Stomach (tissue), 9 donors: ENCODE data around the gene STX2. TPM values are rescaled to one million over a fixed set of nuclear protein-coding genes. Genes with fewer than 3 reads are reported as not detected.

Source experiments
- DNase-seq, 2 donors: peaks; one replicate each; pipeline versions ENCODE4 v3.0.0 to v3.0.0-alpha.2; 2013 to 2019
- H3K27ac ChIP-seq, 5 donors: fragments of 200-600 bp in 4 of 5; sonication (generic) in 4 of 5; one replicate each; pipeline ENCODE4 v1.5.1; 2013 to 2019; ENCODE audit warnings: mild to moderate bottlenecking in 1 of 5, moderate library complexity in 1 of 5
- H3K27me3 ChIP-seq, 3 donors: fragments of 200-600 bp; sonication (generic); one replicate each; pipeline ENCODE4 v1.5.1; 2017 to 2019; ENCODE audit warnings: mixed run types in 1 of 3
- H3K36me3 ChIP-seq, 4 donors: fragments of 200-600 bp; sonication (generic); 1 replicate in 3 of 4; 2 replicates in 1 of 4; pipeline ENCODE4 v1.5.1; 2016 to 2019
- H3K4me1 ChIP-seq, 4 donors: fragments of 200-600 bp; sonication (generic); one replicate each; pipeline ENCODE4 v1.5.1; 2016 to 2019
- H3K4me3 ChIP-seq, 4 donors: fragments of 200-600 bp; sonication (generic) in 3 of 4; one replicate each; pipeline ENCODE4 v1.5.1; 2016 to 2019; ENCODE audit warnings: mild to moderate bottlenecking in 1 of 4
- H3K9me3 ChIP-seq, 4 donors: fragments of 200-600 bp; sonication (generic); one replicate each; pipeline ENCODE4 v1.5.1; 2016 to 2019
- CTCF ChIP-seq, 7 experiments: fragments of 450-650 bp in 4 of 7; fragments of 200-600 bp in 3 of 7; sonication (generic) in 3 of 7; IDR thresholded peaks; one replicate each; pipeline ENCODE4 v1.5.1; 2016 to 2019; ENCODE audit warnings: antibody characterized with exemption in 7 of 7, control low read depth in 2 of 7, mild to moderate bottlenecking in 1 of 7
- EP300 ChIP-seq: sonication (generic); formaldehyde crosslinking; IDR thresholded peaks from one replicate; pipeline ENCODE4 v1.6.1; 2017; ENCODE audit warnings: antibody characterized with exemption
- POLR2A ChIP-seq, 4 donors: fragments of 450-650 bp; IDR thresholded peaks; one replicate each; pipeline ENCODE4 v1.6.1; 2016; ENCODE audit warnings: antibody characterized with exemption in 4 of 4, control low read depth in 2 of 4, mild to moderate bottlenecking in 1 of 4, moderate library complexity in 1 of 4
- POLR2AphosphoS5 ChIP-seq, 3 donors: sonication (generic); formaldehyde crosslinking; IDR thresholded peaks; one replicate each; pipeline ENCODE4 v1.6.1; 2016; ENCODE audit warnings: antibody characterized with exemption in 3 of 3
- WGBS, 5 donors: extraction: QIAGEN DNeasy Blood & Tissue Kit in 3 of 5; methylation state at CpG; one replicate each; pipeline versions ENCODE4 v1.1.5 to v1.1.7; 2013 to 2018; 5-methylcytosine and 5-hydroxymethylcytosine counted together
- intact Hi-C: fragments of 100-400 bp; cut with DNase I; formaldehyde crosslinking; loops from one replicate; pipeline ENCODE4 v1.15.1; 2023; ENCODE audit warnings: low total_unique reads
- polyA plus RNA-seq, 3 donors: library from polyadenylated mRNA; stranded (reverse); fragments of 200-250 nt; gene quantifications; one replicate each; pipeline ENCODE4 v1.2.3, GENCODE V29; 2013
- small RNA-seq, 4 donors: library from RNA; depleted of rRNA; stranded (forward); fragments of <200 nt; gene quantifications; one replicate each; pipeline ENCODE3, GENCODE V24; 2016
- total RNA-seq, 5 donors: library from RNA; depleted of rRNA; stranded (reverse); fragments of >200 nt; gene quantifications; one replicate each; pipeline versions ENCODE4 v1.1.0 to v1.2.3, GENCODE V29; 2014 to 2016
- donor health status: healthy with polysubstance abuse.
- donor health status: Bipolar disorder and iron deficiency.
- donor health status: healthy.

STX2 gene
- total and polyA plus RNA-seq, 8 donors = 5.3 to 27.2 (median 8.7) TPM

GRCh38 chr12:130743606-130744005 is 95.4 kb downstream of the STX2 start:
- 84 to 92% (median 89%) methylated on average over 5 of the region's 5 CpGs for WGBS, 5 donors
- Histone ChIP-seq H3K36me3 (no peaks in the 10 kb centered on the region), H3K27me3 (peaks cover 0 to 28% (median 0%) of the 10 kb centered on the region in 3 donors), H3K9me3 (peaks cover 0 to 13% (median 4%) of the 10 kb centered on the region in 4 donors), H3K4me3 (no peak overlapping the region), H3K4me1 (peaks cover 0 to 9% (median 7%) of the 10 kb centered on the region in 4 donors), H3K27ac (no peak overlapping the region)
- TF ChIP-seq CTCF (IDR thresholded peaks at IDR 0.05) (no peak), EP300 (no peak), POLR2AphosphoS5 (IDR thresholded peaks at IDR 0.05) (no peak), POLR2A (IDR thresholded peaks at IDR 0.05) (no peak)
- DNase-seq = no peak
- intact Hi-C loops = no loop called here

- no peak for TF ChIP-seq CTCF (IDR thresholded peaks at IDR 0.05)
- TF ChIP-seq POLR2A (IDR thresholded peaks at IDR 0.05) = no peak
- TF ChIP-seq EP300 = no peak
- TF ChIP-seq POLR2AphosphoS5 (IDR thresholded peaks at IDR 0.05) = no peak
- Histone ChIP-seq H3K27me3 (peaks cover 0 to 32% (median 0%) of the 10 kb centered on the region in 3 donors), H3K36me3 (no peaks in the 10 kb centered on the region)
Measured at GRCh38 chr12:130743176-130743575, 95.9 kb downstream of the STX2 start.

GRCh38 chr12:130742716-130743115 is 96.3 kb downstream of the STX2 start:
- Histone ChIP-seq H3K4me3 (no peak overlapping the region), H3K4me1 (peaks cover 0 to 2% (median 1%) of the 10 kb centered on the region in 4 donors), H3K27ac (no peak overlapping the region), H3K27me3 (peaks cover 0 to 36% (median 0%) of the 10 kb centered on the region in 3 donors), H3K36me3 (no peaks in the 10 kb centered on the region), H3K9me3 (peaks cover 0 to 18% (median 8%) of the 10 kb centered on the region in 4 donors)
- 52 to 85% (median 60%) methylated on average over 1 of the region's 1 CpG for WGBS, 5 donors
- intact Hi-C loops = no loop called here
- TF ChIP-seq POLR2AphosphoS5 (IDR thresholded peaks at IDR 0.05) (no peak), CTCF (IDR thresholded peaks at IDR 0.05) (no peak), EP300 (no peak), POLR2A (IDR thresholded peaks at IDR 0.05) (no peak)
- no peak for DNase-seq

More at GRCh38 chr12:130743176-130743575, 95.9 kb downstream of the STX2 start:
- 82 to 94% (median 85%) methylated on average over 2 of the region's 2 CpGs for WGBS, 5 donors
- no peak for DNase-seq
- Histone ChIP-seq H3K9me3 (peaks cover 0 to 17% (median 8%) of the 10 kb centered on the region in 4 donors), H3K27ac (no peak overlapping the region), H3K4me3 (no peak overlapping the region), H3K4me1 (peaks cover 0 to 6% (median 5%) of the 10 kb centered on the region in 4 donors)
- intact Hi-C loops = no loop called here

- no peaks in the 10 kb centered on the region for H3K4me1 ChIP-seq
- H3K36me3 ChIP-seq = no peaks in the 10 kb centered on the region
- H3K4me3 ChIP-seq = no peak overlapping the region
- peaks cover 0 to 18% (median 8%) of the 10 kb centered on the region in 4 donors for H3K9me3 ChIP-seq
- no peak overlapping the region for H3K27ac ChIP-seq
- WGBS, 5 donors = 78 to 81% (median 79%) methylated on average over 12 of the region's 12 CpGs
- H3K27me3 ChIP-seq = peaks cover 0 to 42% (median 0%) of the 10 kb centered on the region in 3 donors
- intact Hi-C loops = no loop called here
- DNase-seq = no peak
- TF ChIP-seq EP300 = no peak
- no peak for TF ChIP-seq POLR2A (IDR thresholded peaks at IDR 0.05)
- TF ChIP-seq POLR2AphosphoS5 (IDR thresholded peaks at IDR 0.05) = no peak
- no peak for TF ChIP-seq CTCF (IDR thresholded peaks at IDR 0.05)
Measured at GRCh38 chr12:130742112-130742511, 96.9 kb downstream of the STX2 start.

Small RNA genes lying within 50 kb of the gene (small RNA-seq; reads per million reads assigned to genes)
- 0 reads per million in 4 donors for gene RNU6-1077P

Other genes starting within 250 kb of the STX2 start
- gene RIMBP2, start 123.0 kb downstream of the STX2 start, total RNA-seq = 10 to 100 TPM in 3 of 5 donors, 1 to 10 TPM in 2; 3.7 to 44.6 (median 11.4) TPM
- 1 to 10 TPM in 2 of 3 donors, under 1 TPM in 1; 0.75 to 2.1 (median 1.5) TPM for gene RIMBP2, start 123.0 kb downstream of the STX2 start, polyA plus RNA-seq
- gene RAN, start 32.8 kb upstream of the STX2 start, total RNA-seq = 100 to 1,000 TPM in 2 of 5 donors, 10 to 100 TPM in 3; 52.4 to 248 (median 98.2) TPM
- gene RAN, start 32.8 kb upstream of the STX2 start, polyA plus RNA-seq = 100 to 1,000 TPM; 290 to 352 (median 345) TPM
- 10 to 100 TPM; 14.8 to 43.8 (median 24.6) TPM for gene ADGRD1, start 114.7 kb upstream of the STX2 start, total RNA-seq
- gene ADGRD1, start 114.7 kb upstream of the STX2 start, polyA plus RNA-seq = 1 to 10 TPM; 3.7 to 5.0 (median 4.0) TPM